Breast epithelium (tissue), 3 donors: Measurements from ENCODE around the gene KBTBD7.

Experiments used
- POLR2A ChIP-seq: fragments of 450-650 bp; IDR thresholded peaks from one replicate; pipeline ENCODE4 v1.6.1; 2016; ENCODE audit warnings: antibody characterized with exemption, mild to moderate bottlenecking, moderate library complexity
- POLR2AphosphoS5 ChIP-seq, 3 donors: sonication (generic); formaldehyde crosslinking; IDR thresholded peaks; one replicate each; pipeline ENCODE4 v1.6.1; 2017; ENCODE audit warnings: antibody characterized with exemption in 3 of 3
- TF ChIP-seq, protein P1 (sequence below), 3 donors: fragments of 450-650 bp; IDR thresholded peaks; one replicate each; pipeline ENCODE4 v1.5.1; 2016 to 2017; ENCODE audit warnings: antibody characterized with exemption in 3 of 3, mild to moderate bottlenecking in 3 of 3, moderate library complexity in 3 of 3

DNA sequence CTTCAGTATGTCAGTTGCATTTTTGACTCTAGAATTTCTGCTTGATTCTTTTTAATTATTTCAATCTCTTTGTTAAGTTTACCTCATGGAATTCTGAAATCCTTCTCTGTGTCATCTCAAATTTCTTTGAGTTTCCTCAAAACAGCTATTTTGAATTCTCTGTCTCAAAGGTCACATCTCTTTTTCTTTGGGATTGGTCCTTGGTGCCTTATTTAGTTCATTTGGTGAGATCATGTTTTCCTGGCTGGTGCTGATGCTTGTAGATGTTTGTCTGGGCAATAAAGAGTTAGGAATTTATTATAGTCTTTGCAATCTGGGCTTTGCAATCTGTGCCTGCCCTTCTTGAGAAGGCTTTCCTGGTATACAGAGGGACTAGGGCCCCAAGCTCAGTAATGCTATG lies 18.5 kb upstream of the KBTBD7 start:
- TF ChIP-seq POLR2A = no peak
- TF ChIP-seq, protein P1, sequence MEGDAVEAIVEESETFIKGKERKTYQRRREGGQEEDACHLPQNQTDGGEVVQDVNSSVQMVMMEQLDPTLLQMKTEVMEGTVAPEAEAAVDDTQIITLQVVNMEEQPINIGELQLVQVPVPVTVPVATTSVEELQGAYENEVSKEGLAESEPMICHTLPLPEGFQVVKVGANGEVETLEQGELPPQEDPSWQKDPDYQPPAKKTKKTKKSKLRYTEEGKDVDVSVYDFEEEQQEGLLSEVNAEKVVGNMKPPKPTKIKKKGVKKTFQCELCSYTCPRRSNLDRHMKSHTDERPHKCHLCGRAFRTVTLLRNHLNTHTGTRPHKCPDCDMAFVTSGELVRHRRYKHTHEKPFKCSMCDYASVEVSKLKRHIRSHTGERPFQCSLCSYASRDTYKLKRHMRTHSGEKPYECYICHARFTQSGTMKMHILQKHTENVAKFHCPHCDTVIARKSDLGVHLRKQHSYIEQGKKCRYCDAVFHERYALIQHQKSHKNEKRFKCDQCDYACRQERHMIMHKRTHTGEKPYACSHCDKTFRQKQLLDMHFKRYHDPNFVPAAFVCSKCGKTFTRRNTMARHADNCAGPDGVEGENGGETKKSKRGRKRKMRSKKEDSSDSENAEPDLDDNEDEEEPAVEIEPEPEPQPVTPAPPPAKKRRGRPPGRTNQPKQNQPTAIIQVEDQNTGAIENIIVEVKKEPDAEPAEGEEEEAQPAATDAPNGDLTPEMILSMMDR (IDR thresholded peaks at IDR 0.05) = no peak
- no peak for TF ChIP-seq POLR2AphosphoS5 (IDR thresholded peaks at IDR 0.05)
